Fibroblast of mammary gland (primary cell): ENCODE data around the gene TTC28.

Source experiments
- DNase-seq: peaks from one replicate; pipeline ENCODE4 v3.0.0-alpha.2; 2010; ENCODE audit warnings: low read depth
- H3K4me3 ChIP-seq: 2 replicates; pipeline ENCODE4 v1.5.1; 2011; ENCODE audit warnings: low read depth, mild to moderate bottlenecking, low read length, moderate library complexity; ENCODE audit not compliant: control insufficient read depth
- TF ChIP-seq, protein P1 (sequence below): conservative IDR thresholded peaks from 2 replicates; pipeline ENCODE4 v1.5.1; 2011; ENCODE audit warnings: low read depth, low read length, inconsistent platforms; ENCODE audit not compliant: control insufficient read depth, insufficient read depth

The TTC28 gene

DNA sequence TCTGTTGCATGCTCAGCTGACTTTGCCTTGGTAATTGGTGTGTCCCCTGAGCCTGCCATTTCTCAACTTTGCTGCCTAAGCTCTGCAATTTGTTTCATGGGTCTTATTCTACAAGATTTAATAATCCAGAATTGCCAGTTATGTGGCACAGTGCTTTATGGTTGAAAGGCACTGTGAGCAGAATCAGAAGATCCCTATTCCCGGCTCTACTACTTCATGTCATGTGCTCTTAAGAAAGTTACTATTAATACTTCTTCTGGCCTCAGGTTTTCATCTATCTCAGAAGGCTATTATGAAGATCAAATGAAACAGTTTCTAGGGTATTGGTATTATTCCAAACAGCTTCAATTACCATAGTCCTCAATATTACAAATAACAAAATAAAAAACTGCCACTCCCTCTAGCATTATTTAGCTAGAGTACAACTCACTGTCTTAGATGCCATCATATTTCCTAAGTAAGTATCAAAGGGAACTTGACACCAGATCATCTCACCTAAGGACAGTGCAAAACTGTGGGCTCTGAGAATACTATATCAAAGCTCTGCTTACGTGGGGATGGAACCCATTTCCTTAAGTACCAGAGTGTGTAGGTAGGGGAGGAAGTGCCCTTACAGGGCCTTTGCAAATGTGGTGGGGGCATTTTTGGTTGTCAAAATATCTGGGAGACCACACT lies 560.5 kb downstream of the TTC28 start:
- no peak for DNase-seq
- TF ChIP-seq, protein P1, sequence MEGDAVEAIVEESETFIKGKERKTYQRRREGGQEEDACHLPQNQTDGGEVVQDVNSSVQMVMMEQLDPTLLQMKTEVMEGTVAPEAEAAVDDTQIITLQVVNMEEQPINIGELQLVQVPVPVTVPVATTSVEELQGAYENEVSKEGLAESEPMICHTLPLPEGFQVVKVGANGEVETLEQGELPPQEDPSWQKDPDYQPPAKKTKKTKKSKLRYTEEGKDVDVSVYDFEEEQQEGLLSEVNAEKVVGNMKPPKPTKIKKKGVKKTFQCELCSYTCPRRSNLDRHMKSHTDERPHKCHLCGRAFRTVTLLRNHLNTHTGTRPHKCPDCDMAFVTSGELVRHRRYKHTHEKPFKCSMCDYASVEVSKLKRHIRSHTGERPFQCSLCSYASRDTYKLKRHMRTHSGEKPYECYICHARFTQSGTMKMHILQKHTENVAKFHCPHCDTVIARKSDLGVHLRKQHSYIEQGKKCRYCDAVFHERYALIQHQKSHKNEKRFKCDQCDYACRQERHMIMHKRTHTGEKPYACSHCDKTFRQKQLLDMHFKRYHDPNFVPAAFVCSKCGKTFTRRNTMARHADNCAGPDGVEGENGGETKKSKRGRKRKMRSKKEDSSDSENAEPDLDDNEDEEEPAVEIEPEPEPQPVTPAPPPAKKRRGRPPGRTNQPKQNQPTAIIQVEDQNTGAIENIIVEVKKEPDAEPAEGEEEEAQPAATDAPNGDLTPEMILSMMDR, result no peak
- no peak overlapping the region for H3K4me3 ChIP-seq

DNA sequence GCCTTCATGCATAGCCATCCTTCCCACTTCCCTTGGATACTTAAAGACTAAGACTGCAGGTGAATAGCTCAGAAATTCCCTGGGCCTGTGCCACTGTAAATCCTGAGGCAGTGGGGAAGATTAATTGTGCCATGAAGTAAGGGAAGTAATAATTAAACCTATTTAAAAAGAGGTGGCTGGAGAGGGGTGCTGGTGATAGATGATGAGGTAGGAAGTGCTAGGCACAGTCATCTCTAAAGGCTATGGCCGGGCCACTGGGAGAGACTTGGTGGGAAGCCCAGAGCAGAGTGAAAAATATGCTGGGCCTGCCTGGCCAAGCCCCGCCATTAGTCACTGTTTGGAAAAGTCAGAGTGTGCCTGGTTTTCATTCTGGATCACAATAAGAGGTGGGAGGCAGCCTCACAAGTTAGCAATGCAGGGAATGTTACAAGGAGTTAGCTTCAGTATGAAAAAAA lies 563.4 kb downstream of the TTC28 start:
- TF ChIP-seq, protein P1, result no peak
- DNase-seq, result peak; percentile 91
- no peak overlapping the region for H3K4me3 ChIP-seq

DNA sequence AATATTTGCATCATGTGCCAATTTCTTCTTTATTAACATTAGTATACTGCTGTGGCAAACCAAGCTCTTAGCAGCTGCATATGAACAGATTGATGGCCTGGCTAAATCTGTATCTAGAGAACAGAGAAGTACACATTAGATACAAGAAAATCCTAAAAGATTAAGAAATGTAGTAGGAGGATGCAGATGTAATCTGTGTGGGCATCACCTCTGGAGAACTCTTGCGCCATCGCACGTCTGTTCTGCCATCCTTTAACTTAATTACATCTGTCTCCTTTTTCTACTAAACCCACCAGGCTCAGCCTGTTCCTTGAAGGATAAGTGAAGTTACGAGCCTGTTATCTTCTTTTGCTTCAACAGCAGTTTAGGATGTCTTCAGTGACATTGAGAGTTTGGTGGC lies 564.2 kb downstream of the TTC28 start:
- TF ChIP-seq, protein P1, result no peak
- H3K4me3 ChIP-seq, result no peak overlapping the region
- DNase-seq, result no peak

DNA sequence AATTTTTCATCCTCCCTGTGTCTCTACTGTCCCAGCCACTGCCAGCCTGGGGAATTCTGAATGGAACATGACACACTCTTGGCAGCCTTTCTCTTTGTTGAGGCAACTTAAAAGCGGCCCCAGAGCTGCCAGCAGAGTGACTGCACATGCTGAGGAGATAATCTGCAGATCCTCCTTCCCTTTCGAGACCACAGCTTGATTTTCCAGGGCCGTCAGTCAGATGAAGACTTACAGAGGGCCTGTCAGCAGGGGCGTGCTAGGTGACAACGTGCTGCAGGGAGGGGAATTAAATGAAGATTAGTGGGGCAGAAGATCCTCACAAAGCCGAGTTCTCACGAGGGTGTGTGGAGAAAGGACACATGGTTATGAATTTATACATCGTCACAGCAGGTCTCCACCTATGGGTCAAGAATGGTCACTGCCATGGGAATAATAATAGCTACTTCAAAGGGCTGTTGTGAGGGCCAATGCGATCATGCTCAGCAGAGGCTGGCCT lies 567.0 kb downstream of the TTC28 start:
- TF ChIP-seq, protein P1, result peak; percentile 48
- DNase-seq, result peak; percentile 60

DNA sequence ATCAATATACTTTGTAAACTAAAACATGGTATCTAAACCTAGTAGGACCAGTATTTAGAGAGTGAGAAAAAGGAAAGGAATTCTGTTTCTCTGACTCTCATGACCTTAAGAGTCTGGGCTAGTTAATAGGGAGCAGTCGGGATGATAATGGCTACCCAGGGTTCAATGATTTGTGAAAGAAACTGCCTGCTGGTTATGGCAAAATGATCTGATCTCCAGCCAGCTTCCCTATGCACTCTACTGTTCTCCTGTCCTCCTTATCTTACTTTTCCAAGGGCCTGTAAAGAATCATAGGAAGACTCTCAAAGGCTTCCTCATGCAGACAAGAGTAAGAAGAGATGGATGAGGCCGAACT lies 567.5 kb downstream of the TTC28 start:
- DNase-seq, result no peak
- H3K4me3 ChIP-seq, result no peak overlapping the region
- TF ChIP-seq, protein P1, result no peak

More for the DNA sequence above, 567.0 kb downstream of the TTC28 start:
- no peak overlapping the region for H3K4me3 ChIP-seq

DNA sequence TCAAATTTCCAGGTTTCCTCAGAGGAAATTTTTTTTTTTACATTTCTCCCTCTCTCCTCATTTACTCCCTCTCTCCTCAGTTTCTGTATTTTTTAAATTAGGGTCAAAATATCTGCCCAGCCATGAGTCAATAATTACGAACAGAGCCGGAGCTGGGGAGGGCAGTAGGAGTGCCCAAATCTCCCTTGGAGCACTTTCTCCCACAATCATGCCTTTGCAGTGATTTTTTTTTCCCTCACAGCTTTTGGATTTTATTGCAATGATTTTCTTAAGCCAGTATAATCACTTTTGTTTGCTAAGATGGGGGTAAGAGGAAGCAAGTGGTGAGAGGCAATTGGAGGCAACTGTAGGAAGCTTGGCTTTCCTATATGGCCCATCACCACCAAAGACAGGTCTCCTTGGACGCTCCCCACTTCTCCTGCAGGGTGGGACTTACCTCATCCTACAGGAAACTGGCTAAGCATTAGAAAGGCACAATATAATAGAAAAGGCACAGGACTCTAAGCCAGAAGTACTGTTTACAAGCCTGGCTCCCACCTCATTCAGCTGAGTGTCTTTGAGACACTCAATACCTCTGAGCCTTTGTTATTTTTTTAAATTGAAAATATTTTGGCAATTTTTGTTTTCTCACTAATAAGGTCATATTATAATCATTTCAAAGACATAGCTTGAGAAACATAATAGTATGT lies 568.0 kb downstream of the TTC28 start:
- peak; percentile 49 for DNase-seq
- H3K4me3 ChIP-seq, result no peak overlapping the region
- TF ChIP-seq, protein P1, result no peak
